ENCODE measurements around the gene PLEKHH3.

- TF ChIP-seq POLR2AphosphoS5 (IDR thresholded peaks at IDR 0.05; ENCODE audit: low read depth, low read length): no peak
- TF ChIP-seq POLR2A (IDR thresholded peaks at IDR 0.05; ENCODE audit: low read depth, low read length): 0 out of 2 replicates have a peak, but pooled peaks have one; percentile 24
- TF ChIP-seq TAF1 (IDR thresholded peaks at IDR 0.05; ENCODE audit: low read depth, low read length): no peak
Measured at GRCh38 chr17:42683407-42684034, 6.7 kb upstream of the PLEKHH3 start.
